ENCODE results near the gene TNFAIP3.

Gene TNFAIP3

DNA sequence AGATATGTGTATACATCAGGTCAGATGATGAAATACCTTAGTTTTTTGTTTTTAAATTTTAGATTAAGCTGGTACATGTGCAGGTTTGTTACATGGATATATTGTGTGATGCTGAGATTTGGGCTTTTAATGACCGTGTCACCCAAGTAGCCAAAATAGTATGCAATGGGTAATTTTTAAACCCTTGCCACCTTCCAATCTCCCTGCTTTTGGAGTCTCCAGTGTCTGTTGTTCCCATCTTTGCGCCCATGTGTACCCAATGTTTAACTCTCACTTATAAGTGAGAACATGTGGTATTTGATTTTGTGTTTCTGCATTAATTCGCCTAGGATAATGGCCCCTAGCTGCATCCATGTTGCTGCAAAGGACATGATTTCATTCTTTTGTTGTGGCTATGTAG, 45.8 kb downstream of the TNFAIP3 start:
- H3K9me3 ChIP-seq (ENCODE audit: low read depth, low read length) = no peaks in the 10 kb centered on the region
- no peaks in the 10 kb centered on the region for H3K36me3 ChIP-seq (ENCODE audit: insufficient read depth, low read length)
- no peak overlapping the region for H3K4me3 ChIP-seq
- TF ChIP-seq FOXP2 (optimal IDR thresholded peaks at IDR 0.05; ENCODE audit: control extremely low read depth, extremely low read length, insufficient read depth) = no peak
- no peak for TF ChIP-seq POLR2AphosphoS5 (IDR thresholded peaks at IDR 0.05; ENCODE audit: borderline replicate concordance, low read depth, low read length)
- TF ChIP-seq EZH2 (IDR thresholded peaks at IDR 0.05) = no peak
- H3K27ac ChIP-seq = no peak overlapping the region
- H3K9ac ChIP-seq (ENCODE audit: insufficient read length) = no peak overlapping the region
- DNase-seq (ENCODE audit: low read depth, low spot score) = no peak

DNA sequence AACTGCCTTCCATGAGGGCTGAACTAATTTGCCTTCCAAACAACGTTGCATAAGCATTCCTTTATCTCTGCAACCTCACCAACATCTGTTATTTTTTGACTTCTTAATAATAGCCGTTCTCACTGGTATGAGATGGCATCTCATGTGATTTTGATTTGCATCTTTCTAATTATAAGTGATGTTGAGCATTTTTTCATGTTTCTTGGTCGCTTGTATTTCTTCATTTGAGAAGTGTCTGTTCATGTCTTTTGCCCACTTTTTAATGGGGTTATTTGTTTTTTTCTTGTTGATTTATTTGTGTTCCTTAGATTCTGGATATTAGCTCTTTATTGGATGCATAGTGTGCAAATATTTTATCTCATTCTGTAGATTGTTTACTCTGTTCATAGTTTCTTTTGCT, 46.4 kb downstream of the TNFAIP3 start:
- Histone ChIP-seq H3K9me3 (ENCODE audit: low read depth, low read length) (no peaks in the 10 kb centered on the region), H3K4me3 (no peak overlapping the region), H3K27ac (no peak overlapping the region), H3K36me3 (ENCODE audit: insufficient read depth, low read length) (no peaks in the 10 kb centered on the region), H3K9ac (ENCODE audit: insufficient read length) (no peak overlapping the region)
- TF ChIP-seq FOXP2 (optimal IDR thresholded peaks at IDR 0.05; ENCODE audit: control extremely low read depth, extremely low read length, insufficient read depth) = no peak
- TF ChIP-seq POLR2AphosphoS5 (IDR thresholded peaks at IDR 0.05; ENCODE audit: borderline replicate concordance, low read depth, low read length) = no peak
- TF ChIP-seq EZH2 (IDR thresholded peaks at IDR 0.05) = no peak
- DNase-seq (ENCODE audit: low read depth, low spot score) = no peak

DNA sequence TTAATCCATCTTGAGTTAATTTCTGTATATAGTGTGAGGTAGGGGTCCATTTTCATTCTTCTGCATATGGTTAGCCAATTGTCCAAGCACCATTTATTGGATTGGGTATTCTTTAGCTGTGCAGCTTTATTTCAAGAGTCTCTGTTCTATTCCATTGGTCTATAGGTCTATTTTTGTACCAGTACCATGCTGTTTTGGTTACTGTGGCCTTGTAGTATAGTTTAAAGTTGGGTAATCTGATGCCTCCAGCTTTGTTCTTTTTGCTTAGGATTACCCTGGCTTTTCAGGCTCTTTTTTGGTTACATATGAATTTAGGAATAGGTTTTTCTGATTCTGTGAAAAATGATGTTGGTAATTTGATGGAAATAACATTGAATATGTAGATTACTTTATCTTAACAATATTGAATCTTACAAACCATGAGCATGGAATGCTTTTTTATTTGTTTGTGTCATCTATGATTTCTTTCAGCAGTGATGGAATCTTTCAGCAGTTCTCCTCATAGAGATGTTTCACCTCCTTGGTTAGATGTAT, 47.0 kb downstream of the TNFAIP3 start:
- no peak for DNase-seq (ENCODE audit: low read depth, low spot score)
- Histone ChIP-seq H3K9ac (ENCODE audit: insufficient read length) (no peak overlapping the region), H3K9me3 (ENCODE audit: low read depth, low read length) (no peaks in the 10 kb centered on the region), H3K27ac (no peak overlapping the region), H3K4me3 (no peak overlapping the region), H3K36me3 (ENCODE audit: insufficient read depth, low read length) (no peaks in the 10 kb centered on the region)
- no peak for TF ChIP-seq POLR2AphosphoS5 (IDR thresholded peaks at IDR 0.05; ENCODE audit: borderline replicate concordance, low read depth, low read length)
- TF ChIP-seq EZH2 (IDR thresholded peaks at IDR 0.05) = no peak
- TF ChIP-seq FOXP2 (optimal IDR thresholded peaks at IDR 0.05; ENCODE audit: control extremely low read depth, extremely low read length, insufficient read depth) = no peak

DNA sequence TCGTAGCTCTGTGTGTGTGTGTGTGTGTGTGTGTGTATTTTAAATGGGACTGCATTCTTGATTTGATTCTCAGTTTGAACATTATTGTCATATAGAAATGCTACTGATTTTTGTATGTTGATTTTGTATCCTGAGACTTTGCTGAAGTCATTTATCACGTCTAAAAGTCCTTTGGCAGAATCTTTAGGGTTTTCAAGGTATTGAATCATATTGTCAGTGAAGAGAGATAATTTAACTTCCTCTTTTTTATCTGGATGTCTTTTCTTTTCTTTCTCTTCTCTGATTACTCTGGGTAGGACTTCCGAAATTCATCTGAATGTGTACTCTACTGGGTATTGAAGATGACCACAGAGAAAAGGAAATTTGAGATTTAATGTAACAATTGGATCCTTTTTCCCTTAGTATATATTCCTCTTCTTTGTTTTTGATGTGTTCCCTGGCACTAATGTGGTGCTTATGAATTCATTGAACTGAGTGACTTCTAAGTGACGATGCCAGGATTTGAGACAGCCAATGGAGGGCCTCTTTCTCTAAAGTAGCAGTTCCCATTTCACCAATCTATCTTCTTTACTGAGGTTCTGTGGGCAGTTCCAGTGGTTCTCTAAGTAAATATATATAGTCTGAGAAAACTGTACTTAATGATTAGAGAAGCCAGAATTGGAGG, 47.6 kb downstream of the TNFAIP3 start:
- DNase-seq (ENCODE audit: low read depth, low spot score) = no peak
- no peaks in the 10 kb centered on the region for H3K36me3 ChIP-seq (ENCODE audit: insufficient read depth, low read length)
- no peaks in the 10 kb centered on the region for H3K9me3 ChIP-seq (ENCODE audit: low read depth, low read length)
- no peak for TF ChIP-seq POLR2AphosphoS5 (IDR thresholded peaks at IDR 0.05; ENCODE audit: borderline replicate concordance, low read depth, low read length)
- TF ChIP-seq FOXP2 (optimal IDR thresholded peaks at IDR 0.05; ENCODE audit: control extremely low read depth, extremely low read length, insufficient read depth) = no peak
- no peak for TF ChIP-seq EZH2 (IDR thresholded peaks at IDR 0.05)
- H3K4me3 ChIP-seq = no peak overlapping the region
- no peak overlapping the region for H3K9ac ChIP-seq (ENCODE audit: insufficient read length)
- H3K27ac ChIP-seq = no peak overlapping the region

GRCh38 chr6:137915790-137916189, 48.7 kb downstream of the TNFAIP3 start:
- Histone ChIP-seq H3K9ac (ENCODE audit: insufficient read length) (no peak overlapping the region), H3K9me3 (ENCODE audit: low read depth, low read length) (no peaks in the 10 kb centered on the region), H3K27ac (no peak overlapping the region), H3K4me3 (no peak overlapping the region), H3K36me3 (ENCODE audit: insufficient read depth, low read length) (no peaks in the 10 kb centered on the region)
- DNase-seq (ENCODE audit: low read depth, low spot score) = no peak
- TF ChIP-seq EZH2 (IDR thresholded peaks at IDR 0.05) (no peak), POLR2AphosphoS5 (IDR thresholded peaks at IDR 0.05; ENCODE audit: borderline replicate concordance, low read depth, low read length) (no peak), FOXP2 (optimal IDR thresholded peaks at IDR 0.05; ENCODE audit: control extremely low read depth, extremely low read length, insufficient read depth) (no peak)

DNA sequence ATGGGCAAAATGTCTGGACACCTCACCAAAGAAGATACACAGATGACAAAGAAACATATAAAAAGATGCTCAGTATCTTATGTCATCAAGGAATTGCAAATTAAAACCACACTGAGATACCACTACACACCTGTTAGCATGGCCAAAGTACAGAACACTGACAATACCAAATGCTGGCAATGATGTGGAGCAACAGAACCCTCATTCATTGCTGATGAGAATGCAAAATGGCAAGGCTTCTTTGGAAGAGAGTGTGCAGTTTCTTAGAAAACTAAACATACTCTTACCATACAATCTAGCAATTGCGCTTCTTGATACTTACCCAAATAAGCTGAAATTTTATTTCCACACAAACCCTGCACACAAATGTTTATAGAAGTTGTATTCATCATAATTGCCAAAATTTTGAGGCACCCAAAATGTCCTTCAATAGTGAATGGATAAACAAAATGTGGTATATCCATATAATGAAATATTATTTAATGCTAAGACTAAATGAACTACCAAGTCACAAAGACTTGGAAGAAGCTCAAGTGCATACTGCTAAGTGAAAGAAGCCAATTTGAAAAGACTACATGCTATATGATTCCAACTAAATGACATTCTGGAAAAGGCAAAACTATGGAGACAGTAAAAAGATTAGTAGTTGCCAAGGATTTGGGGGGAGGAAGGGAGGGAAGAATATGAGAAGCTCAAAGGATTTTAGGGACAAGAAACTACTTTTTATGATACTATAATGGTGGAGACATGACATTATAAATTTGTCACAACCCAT, 50.7 kb downstream of the TNFAIP3 start:
- Histone ChIP-seq H3K27ac (no peak overlapping the region), H3K9ac (ENCODE audit: insufficient read length) (no peak overlapping the region), H3K4me3 (no peak overlapping the region), H3K9me3 (ENCODE audit: low read depth, low read length) (no peaks in the 10 kb centered on the region), H3K36me3 (ENCODE audit: insufficient read depth, low read length) (no peaks in the 10 kb centered on the region)
- TF ChIP-seq EZH2 (IDR thresholded peaks at IDR 0.05) (no peak), FOXP2 (optimal IDR thresholded peaks at IDR 0.05; ENCODE audit: control extremely low read depth, extremely low read length, insufficient read depth) (no peak)
- no peak for DNase-seq (ENCODE audit: low read depth, low spot score)

GRCh38 chr6:137919502-137919823, 52.4 kb downstream of the TNFAIP3 start:
- Histone ChIP-seq H3K9ac (ENCODE audit: insufficient read length) (no peak overlapping the region), H3K27ac (no peak overlapping the region), H3K36me3 (ENCODE audit: insufficient read depth, low read length) (no peaks in the 10 kb centered on the region), H3K4me3 (no peak overlapping the region), H3K9me3 (ENCODE audit: low read depth, low read length) (no peaks in the 10 kb centered on the region)
- TF ChIP-seq EZH2 (IDR thresholded peaks at IDR 0.05) (no peak), POLR2AphosphoS5 (IDR thresholded peaks at IDR 0.05; ENCODE audit: borderline replicate concordance, low read depth, low read length) (no peak)
- no peak for DNase-seq (ENCODE audit: low read depth, low spot score)

DNA sequence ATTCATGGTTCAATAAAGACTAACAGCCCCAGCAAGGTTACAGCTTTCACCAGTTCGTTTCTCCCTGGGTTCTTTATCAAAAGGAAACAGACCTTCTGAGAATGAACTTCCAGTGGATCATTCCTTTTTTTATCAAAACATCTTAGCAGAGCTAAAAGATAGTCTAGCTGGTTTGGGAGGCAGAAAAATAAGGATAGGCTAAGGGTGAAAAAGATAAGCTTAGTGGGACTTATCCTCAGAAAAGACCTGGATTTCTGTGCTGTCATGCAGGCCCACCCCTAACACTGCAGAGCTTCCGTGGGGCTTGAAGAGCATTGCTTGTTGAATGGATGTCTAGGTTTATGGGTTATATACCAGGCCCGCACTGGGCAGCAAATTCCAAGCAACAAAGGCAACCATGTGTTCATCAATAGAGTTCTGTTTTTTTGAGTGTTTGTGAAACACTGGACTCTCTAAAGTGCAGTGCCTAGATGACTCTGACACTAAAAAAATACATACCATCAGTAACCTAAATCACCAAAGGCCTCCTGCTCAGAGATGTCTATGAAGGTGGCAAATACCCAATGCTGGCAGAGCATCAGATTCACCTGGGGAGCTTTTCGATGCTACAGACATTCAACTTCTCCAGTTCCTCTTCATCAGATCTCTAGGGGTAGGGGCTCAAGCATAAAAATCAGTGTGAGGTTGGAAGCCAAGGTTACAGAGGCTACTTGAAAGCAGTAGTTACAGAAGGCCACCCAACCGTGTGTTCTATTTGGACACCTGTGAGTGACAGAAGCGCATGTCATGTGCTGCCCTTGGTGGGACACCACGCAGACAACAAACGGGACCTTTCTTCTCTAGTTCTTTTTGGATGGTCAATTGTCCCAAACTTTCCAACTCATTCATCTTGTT, 53.0 kb downstream of the TNFAIP3 start:
- no peaks in the 10 kb centered on the region for H3K36me3 ChIP-seq (ENCODE audit: insufficient read depth, low read length)
- DNase-seq (ENCODE audit: low read depth, low spot score) = no peak
- no peak overlapping the region for H3K27ac ChIP-seq
- no peak overlapping the region for H3K4me3 ChIP-seq
- no peak overlapping the region for H3K9ac ChIP-seq (ENCODE audit: insufficient read length)
- TF ChIP-seq EZH2 (IDR thresholded peaks at IDR 0.05) (no peak), POLR2AphosphoS5 (IDR thresholded peaks at IDR 0.05; ENCODE audit: borderline replicate concordance, low read depth, low read length) (no peak)
- no peaks in the 10 kb centered on the region for H3K9me3 ChIP-seq (ENCODE audit: low read depth, low read length)
